Inflammatory macrophage treated with lipopolysaccharide for 4 hours (primary cell): ENCODE results near the gene CCDC88B.

Source experiments
- DNase-seq: peaks from one replicate; pipeline ENCODE4 v3.0.0-alpha.2; 2020

The CCDC88B gene

GRCh38 chr11:64364911-64365310, 24.9 kb downstream of the CCDC88B start:
- DNase-seq, result no peak

- DNase-seq, result no peak
Observed at GRCh38 chr11:64366751-64367150, 26.7 kb downstream of the CCDC88B start.

GRCh38 chr11:64367931-64368672, 28.1 kb downstream of the CCDC88B start:
- no peak for DNase-seq

- no peak for DNase-seq
Observed at GRCh38 chr11:64368673-64369074, 28.7 kb downstream of the CCDC88B start.

- DNase-seq, result no peak
Observed at GRCh38 chr11:64369440-64370421, 29.7 kb downstream of the CCDC88B start.

GRCh38 chr11:64371201-64371600, 31.2 kb downstream of the CCDC88B start:
- no peak for DNase-seq

- DNase-seq, result no peak
Observed at GRCh38 chr11:64372021-64372420, 32.0 kb downstream of the CCDC88B start.

GRCh38 chr11:64372802-64373597, 33.0 kb downstream of the CCDC88B start:
- DNase-seq, result no peak

- DNase-seq, result no peak
Observed at GRCh38 chr11:64373598-64373974, 33.6 kb downstream of the CCDC88B start.

GRCh38 chr11:64376071-64376470, 36.1 kb downstream of the CCDC88B start:
- no peak for DNase-seq

- DNase-seq, result no peak
Observed at GRCh38 chr11:64378335-64378880, 38.4 kb downstream of the CCDC88B start.

GRCh38 chr11:64379160-64379559, 39.2 kb downstream of the CCDC88B start:
- DNase-seq, result no peak

GRCh38 chr11:64379817-64380709, 40.1 kb downstream of the CCDC88B start:
- DNase-seq, result no peak

GRCh38 chr11:64381350-64381749, 41.3 kb downstream of the CCDC88B start:
- DNase-seq, result no peak

- no peak for DNase-seq
Observed at GRCh38 chr11:64382047-64382446, 42.0 kb downstream of the CCDC88B start.

GRCh38 chr11:64382586-64382985, 42.6 kb downstream of the CCDC88B start:
- DNase-seq, result no peak

GRCh38 chr11:64383580-64383979, 43.6 kb downstream of the CCDC88B start:
- DNase-seq, result no peak

GRCh38 chr11:64384028-64384737, 44.2 kb downstream of the CCDC88B start:
- DNase-seq, result no peak

GRCh38 chr11:64384981-64385944, 45.3 kb downstream of the CCDC88B start:
- DNase-seq, result peak; percentile 71
